C4-2B (cell line): ENCODE measurements around the gene HELT.
"Not testable (repeated sequence)": the region's sequence is repeated elsewhere in the genome, so short reads cannot be mapped to it uniquely, and the experiment has no call there.

ENCODE experiments used
- H3K27ac ChIP-seq: fragments of 450-650 bp; 2 replicates; pipeline ENCODE4 v1.5.1; 2017
- ZFX ChIP-seq: fragments of 450-650 bp; IDR thresholded peaks from 2 replicates; pipeline ENCODE4 v1.6.1; 2017
- TF ChIP-seq, protein P1 (sequence below): fragments of 450-650 bp; conservative IDR thresholded peaks from 2 replicates; pipeline ENCODE4 v1.5.1; 2017; ENCODE audit warnings: mild to moderate bottlenecking

HELT gene

DNA sequence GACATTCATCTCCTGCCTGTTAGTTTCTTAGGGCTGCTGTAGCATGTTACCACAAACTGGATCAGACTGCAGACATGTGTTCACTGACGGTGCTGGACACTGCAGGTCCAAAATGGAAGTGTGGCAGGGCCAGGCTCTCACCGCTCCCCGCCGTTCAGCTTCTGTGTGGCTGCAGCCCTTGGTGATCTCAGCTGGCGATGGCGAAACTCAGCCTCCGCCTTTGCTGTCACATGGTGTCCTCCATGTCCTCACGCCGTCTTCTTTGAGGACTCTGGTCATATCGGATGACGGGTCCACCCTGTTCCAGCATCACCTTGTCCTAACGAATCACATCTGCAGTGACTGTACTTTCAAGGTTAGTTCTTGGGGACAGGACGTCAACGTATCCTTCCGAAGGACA lies 25.9 kb upstream of the HELT start:
- TF ChIP-seq, protein P1, sequence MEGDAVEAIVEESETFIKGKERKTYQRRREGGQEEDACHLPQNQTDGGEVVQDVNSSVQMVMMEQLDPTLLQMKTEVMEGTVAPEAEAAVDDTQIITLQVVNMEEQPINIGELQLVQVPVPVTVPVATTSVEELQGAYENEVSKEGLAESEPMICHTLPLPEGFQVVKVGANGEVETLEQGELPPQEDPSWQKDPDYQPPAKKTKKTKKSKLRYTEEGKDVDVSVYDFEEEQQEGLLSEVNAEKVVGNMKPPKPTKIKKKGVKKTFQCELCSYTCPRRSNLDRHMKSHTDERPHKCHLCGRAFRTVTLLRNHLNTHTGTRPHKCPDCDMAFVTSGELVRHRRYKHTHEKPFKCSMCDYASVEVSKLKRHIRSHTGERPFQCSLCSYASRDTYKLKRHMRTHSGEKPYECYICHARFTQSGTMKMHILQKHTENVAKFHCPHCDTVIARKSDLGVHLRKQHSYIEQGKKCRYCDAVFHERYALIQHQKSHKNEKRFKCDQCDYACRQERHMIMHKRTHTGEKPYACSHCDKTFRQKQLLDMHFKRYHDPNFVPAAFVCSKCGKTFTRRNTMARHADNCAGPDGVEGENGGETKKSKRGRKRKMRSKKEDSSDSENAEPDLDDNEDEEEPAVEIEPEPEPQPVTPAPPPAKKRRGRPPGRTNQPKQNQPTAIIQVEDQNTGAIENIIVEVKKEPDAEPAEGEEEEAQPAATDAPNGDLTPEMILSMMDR = no peak
- no peak for TF ChIP-seq ZFX
- H3K27ac ChIP-seq = no peak overlapping the region

DNA sequence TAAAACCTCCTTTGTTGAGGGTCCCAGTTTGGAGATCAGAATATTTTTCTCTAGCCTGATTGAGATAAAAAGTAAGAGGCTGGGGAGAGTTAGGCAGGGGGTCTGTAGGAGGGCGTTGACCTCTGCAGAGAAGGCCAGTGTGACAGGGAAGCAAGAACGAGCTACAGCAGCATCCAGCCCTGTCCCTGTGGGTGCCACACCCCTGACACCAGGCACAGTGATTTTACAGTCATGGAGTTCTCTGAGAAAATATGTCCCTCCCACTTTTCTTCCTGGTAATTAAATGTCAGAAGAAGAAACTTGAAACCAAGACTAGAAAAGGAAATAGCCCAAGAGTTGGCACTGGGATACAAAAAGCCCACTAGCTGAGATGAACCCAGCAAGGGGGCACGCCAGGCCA lies 25.0 kb upstream of the HELT start:
- no peak for TF ChIP-seq ZFX
- TF ChIP-seq, protein P1 = no peak
- no peak overlapping the region for H3K27ac ChIP-seq

DNA sequence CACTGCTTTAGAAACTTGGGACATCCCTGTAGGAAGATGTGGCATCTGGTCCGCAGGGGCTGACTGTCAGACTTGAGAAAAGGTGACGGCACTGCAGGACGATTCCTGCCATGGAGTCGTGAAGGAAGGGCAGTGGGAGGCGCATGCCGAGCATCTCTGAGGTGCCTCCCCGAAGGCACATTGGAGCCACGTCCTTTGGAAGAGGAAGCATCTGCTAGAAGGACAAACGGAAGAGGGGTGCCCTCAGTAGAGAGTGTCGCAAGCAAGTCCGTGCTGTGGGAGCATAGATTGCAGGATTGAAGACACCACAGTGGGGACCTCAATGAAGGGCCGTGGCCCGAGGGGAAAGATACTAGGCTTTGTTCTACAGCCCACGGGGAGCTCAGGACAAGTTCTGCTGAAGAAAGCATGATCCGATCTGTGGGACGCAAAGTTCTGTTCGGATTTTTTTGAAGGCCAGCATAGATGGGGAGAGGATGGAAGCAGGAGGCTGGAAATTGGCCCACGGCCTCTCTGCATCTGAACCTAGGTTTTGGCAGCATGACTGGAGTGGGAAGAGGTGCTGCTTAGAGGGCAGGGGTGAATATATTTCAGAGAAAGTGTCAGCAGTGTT lies 24.2 kb upstream of the HELT start:
- TF ChIP-seq, protein P1 = no peak
- TF ChIP-seq ZFX = no peak
- no peak overlapping the region for H3K27ac ChIP-seq

DNA sequence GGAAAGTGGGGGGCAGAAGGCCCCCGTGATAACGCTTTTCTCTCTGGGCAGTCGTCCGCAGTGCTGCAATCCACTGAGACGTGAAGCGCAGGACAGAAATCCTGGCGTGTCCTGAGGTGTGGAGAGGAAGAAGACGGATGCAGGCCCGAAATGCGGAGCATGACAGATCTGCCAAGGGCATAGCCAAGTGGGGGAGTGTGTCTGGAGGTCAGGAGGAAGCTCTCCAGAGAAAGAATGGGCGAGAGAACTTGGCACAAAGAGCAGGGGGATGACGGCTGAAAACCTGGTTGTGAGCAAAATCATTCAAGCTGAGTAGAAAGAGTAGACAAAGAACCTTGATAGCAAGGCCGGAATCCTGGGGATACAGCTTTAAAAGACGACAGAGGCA lies 23.7 kb upstream of the HELT start:
- H3K27ac ChIP-seq = no peak overlapping the region
- TF ChIP-seq ZFX = no peak
- TF ChIP-seq, protein P1 = no peak

DNA sequence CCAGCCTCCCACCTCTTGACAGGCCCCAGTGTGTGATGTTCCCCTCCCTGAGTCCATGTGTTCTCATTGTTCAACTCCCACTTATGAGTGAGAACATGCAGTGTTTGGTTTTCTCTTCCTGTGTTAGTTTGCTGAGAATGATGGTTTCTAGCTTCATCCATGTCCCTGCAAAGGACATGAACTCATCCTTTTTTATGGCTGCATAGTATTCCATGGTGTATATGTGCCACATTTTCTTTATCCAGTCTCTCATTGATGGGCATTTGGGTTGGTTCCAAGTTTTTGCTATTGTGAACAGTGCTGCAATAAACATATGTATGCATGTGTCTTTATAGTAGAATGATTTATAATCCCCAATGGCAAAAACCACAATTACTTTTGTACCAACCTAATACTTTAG lies 20.6 kb upstream of the HELT start:
- not testable (repeated sequence) for H3K27ac ChIP-seq

DNA sequence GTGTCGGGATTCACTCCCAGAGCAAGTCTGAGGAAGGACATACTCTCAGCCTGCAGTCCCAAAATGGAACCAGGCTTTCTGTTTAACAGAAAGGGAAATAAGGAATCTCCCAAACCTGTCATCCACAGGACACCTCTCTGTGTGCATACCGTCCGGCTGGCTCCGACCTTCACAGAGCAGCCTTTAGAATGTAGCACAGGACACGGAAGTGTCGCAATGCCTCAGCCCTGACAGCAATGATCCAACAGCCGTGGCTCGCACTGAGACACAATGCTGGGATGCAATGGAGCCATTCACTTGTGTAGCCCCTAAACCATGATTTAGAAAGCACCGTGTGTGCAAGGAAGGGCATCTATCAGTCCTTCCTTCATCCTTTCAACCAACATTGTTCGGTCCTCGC lies 15.5 kb upstream of the HELT start:
- H3K27ac ChIP-seq = no peak overlapping the region
- no peak for TF ChIP-seq ZFX
- TF ChIP-seq, protein P1 = no peak

DNA sequence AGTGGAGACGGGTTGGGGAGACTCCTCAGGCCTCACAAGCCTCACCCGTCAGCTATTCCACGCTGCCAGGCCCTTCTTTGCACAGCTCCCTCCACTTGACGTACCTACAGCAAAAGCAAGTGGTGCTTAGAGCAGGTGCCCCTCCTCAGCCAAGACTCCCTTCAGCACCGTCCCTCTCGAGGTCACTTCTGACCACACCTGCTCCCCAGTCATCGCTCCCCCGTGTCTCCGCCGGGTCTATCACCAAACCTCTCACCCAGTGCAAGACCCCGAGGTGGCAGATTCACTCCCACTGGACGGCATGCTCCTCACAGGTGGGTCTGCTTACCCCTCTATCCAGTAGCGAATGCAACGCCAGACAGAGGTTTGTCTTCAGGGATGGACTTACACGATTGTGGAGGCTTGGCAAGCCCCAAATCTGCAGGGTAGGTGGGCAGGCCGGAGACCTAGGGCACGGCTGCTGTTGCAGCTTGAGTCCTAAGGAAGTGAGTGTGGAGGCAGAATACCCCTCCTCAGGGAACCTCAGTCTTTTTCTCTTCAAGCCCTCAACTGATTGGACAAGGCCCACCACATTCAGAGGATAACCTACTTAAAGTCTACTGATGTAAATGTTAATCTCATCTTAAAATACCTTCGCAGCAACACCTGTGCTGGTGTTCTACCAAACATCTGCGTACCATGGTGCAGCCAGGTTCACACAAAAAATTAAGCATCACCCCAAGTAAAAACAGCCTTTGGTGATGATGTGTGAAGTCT lies 14.5 kb upstream of the HELT start:
- no peak overlapping the region for H3K27ac ChIP-seq
- TF ChIP-seq ZFX = no peak
- TF ChIP-seq, protein P1 = no peak
